B cell (primary cell): ENCODE data around the gene ELOA2.
"Not testable (repeated sequence)": the region's sequence is repeated elsewhere in the genome, so short reads cannot be mapped to it uniquely, and the experiment has no call there.

Source experiments
- EZH2 ChIP-seq: IDR thresholded peaks from 2 replicates; pipeline ENCODE4 v1.6.1; 2012; ENCODE audit warnings: borderline replicate concordance, low read depth, mild to moderate bottlenecking, moderate library complexity, low read length; ENCODE audit not compliant: insufficient read depth, poor library complexity, severe bottlenecking
- TF ChIP-seq, protein P1 (sequence below): fragments of 200-600 bp; IDR thresholded peaks from one replicate; pipeline ENCODE4 v1.8.0; 2022; ENCODE audit warnings: antibody characterized with exemption, mild to moderate bottlenecking

DNA sequence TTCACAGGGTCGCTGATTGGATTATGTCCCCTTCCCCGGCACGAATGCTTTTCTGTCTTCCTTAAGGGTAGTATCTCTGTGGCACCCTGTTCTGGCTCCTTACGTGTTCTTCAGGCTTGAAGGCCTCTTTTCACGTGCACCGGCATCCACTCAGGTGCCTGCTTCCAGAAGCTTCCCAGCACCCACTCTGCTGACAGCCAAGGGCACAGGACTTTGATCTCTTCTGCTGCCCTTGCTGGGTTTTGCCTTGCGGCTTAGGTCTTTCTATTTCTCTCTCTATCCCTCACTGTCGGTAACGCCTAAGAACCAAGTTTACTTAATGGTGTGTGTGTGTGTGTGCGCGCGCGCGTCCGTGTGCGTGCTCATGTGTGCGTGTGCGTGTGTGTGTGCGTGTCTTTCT lies 14.7 kb downstream of the ELOA2 start:
- TF ChIP-seq, protein P1, sequence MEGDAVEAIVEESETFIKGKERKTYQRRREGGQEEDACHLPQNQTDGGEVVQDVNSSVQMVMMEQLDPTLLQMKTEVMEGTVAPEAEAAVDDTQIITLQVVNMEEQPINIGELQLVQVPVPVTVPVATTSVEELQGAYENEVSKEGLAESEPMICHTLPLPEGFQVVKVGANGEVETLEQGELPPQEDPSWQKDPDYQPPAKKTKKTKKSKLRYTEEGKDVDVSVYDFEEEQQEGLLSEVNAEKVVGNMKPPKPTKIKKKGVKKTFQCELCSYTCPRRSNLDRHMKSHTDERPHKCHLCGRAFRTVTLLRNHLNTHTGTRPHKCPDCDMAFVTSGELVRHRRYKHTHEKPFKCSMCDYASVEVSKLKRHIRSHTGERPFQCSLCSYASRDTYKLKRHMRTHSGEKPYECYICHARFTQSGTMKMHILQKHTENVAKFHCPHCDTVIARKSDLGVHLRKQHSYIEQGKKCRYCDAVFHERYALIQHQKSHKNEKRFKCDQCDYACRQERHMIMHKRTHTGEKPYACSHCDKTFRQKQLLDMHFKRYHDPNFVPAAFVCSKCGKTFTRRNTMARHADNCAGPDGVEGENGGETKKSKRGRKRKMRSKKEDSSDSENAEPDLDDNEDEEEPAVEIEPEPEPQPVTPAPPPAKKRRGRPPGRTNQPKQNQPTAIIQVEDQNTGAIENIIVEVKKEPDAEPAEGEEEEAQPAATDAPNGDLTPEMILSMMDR = not testable (repeated sequence)
- not testable (repeated sequence) for TF ChIP-seq EZH2
